HG02642 (cell line): ENCODE data around the gene CCDC87.
"Not testable (repeated sequence)": the region's sequence is repeated elsewhere in the genome, so short reads cannot be mapped to it uniquely, and the experiment has no call there.

Source experiments
- ATAC-seq: cut with Tn5 transposase; IDR thresholded peaks from one replicate; pipeline ENCODE4 v1.9.1; 2021; ENCODE audit warnings: mild to moderate bottlenecking; ENCODE audit not compliant: unreplicated experiment, poor library complexity

The CCDC87 gene

GRCh38 chr11:66592457-66593302, at the start of gene CCDC87, which contains the start of gene CCS:
CCDC87 (minus strand) TSS chr11:66593063; CDS start chr11:66593015, 48 bp downstream.
CCS (plus strand) TSS chr11:66593185; CDS start chr11:66593262, 77 bp downstream.
- peak; percentile 93 for ATAC-seq

DNA sequence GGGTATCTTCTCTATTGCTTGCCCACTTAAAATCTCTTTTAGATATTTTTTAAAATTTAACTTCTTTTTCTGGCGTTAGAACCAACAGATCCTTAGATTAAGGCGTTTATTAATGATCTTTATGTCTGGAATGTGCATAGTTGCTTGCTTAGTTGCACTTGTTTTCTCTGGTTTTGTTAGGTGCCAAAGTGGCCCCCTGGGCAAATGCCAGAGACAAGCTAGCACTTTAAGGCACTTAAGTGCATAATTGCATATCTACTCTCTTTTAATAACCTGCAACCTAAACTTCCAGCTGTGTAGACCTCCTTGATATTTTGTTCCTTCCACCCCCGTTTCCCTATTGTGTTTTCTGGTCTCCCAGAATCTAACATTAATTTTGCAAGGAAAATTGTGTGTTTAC, 49.0 kb upstream of the CCDC87 start:
- ATAC-seq, result no peak

DNA sequence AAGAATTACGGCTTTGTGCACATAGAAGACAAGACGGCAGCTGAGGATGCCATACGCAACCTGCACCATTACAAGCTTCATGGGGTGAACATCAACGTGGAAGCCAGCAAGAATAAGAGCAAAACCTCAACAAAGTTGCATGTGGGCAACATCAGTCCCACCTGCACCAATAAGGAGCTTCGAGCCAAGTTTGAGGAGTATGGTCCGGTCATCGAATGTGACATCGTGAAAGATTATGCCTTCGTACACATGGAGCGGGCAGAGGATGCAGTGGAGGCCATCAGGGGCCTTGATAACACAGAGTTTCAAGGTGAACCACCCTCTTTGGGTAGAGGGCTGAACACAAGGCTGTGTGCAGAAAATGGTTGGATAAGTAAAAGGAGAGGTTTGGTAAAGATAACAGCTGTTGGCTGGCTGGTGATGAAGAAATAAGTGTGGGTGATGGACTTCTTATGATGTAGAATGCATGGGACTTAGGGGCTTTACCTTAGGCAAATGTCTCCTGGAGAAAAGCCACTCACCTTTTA, 47.0 kb upstream of the CCDC87 start:
- not testable (repeated sequence) for ATAC-seq

DNA sequence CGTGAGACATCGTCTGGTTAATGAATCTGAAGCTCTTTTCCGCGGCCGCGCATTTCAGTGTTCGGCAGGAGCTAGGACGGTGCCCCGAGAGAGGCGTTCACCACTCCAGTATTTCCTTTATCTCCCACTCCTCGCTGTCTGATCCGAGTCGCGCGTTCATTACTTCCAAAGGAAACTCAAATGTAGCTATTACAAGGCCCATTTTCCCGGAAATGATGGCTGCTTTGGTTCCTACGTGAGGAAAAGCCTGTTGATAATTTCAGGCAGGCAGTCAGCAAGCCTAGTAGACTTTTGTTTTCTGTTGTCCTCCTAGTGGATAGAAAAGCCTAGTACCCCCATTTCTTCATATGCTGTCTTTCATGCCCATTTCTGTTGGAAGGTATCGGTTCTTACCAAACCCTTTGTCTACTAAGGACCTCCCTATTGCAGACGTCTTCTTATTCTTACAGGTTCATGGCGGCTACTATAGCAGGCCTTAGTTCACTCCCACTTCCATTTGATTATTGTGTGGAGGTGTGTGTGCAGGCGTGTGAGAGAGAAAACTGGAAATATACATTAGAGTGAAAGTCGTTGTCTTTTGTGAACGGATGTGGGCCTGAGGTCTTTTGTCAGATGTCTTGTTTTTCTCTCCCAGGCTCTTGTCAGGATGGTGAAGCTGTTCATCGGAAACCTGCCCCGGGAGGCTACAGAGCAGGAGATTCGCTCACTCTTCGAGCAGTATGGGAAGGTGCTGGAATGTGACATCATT, 46.4 kb upstream of the CCDC87 start:
- ATAC-seq, result no peak

GRCh38 chr11:66638177-66639065, 45.6 kb upstream of the CCDC87 start, which contains the start of gene RBM4:
RBM4 (plus strand) TSS chr11:66638703; CDS start chr11:66639712, 1,009 bp downstream.
- peak; percentile 96 for ATAC-seq

DNA sequence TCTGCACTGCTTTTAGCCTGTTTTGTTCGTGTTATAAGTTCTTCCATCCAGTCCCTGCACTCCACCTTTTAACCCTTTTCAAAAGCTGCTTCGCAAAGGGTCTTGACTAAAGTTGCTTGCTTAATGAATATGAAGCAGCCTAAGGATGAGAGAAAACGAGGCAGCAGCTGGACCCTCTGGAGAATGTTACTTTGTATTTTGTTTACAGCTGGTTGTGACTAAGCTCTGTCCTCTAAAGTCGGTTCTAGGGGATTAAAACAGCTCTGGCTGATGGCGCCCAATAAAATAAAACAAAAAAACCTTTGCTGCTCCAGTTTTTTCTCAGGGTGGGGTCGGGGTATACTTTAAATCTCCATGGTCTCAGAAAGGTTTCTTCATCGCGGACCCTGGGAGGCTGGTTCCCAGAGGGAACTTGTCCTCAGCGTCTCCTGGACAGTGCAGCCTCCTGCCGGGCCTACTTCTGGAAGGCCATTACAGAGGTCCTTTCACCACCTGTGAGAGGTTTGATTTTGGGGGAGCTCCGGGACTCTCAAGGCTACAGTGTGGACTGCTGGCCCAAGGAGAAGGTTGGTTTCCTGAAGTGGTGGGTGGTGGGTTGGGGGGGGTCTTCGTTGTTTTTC, 44.8 kb upstream of the CCDC87 start:
- ATAC-seq, result no peak

- ATAC-seq, result no peak
Measured at GRCh38 chr11:66636411-66636810, 43.5 kb upstream of the CCDC87 start.

DNA sequence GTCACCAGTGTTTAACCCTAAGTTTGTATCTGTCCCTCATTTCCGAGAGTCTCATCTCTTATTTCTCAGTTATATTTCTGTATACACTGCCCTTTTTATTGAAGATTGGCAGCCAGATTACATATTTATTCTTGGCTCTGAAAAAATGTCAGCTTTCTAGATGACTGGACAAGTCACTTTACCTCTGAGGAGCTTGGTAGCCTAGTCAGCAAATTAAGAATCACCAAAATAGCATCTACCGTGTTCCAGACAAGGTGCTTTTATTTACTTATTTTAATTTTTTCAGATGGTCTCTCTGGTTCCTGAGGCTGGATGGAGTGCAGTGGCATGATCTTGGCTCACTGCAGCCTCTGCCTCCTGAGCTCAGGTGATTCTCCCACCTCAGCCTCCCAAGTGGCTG, 40.1 kb upstream of the CCDC87 start:
- no peak for ATAC-seq

GRCh38 chr11:66631883-66632282, 39.0 kb upstream of the CCDC87 start:
- ATAC-seq, result no peak

GRCh38 chr11:66629356-66629755, 36.5 kb upstream of the CCDC87 start:
- no peak for ATAC-seq

DNA sequence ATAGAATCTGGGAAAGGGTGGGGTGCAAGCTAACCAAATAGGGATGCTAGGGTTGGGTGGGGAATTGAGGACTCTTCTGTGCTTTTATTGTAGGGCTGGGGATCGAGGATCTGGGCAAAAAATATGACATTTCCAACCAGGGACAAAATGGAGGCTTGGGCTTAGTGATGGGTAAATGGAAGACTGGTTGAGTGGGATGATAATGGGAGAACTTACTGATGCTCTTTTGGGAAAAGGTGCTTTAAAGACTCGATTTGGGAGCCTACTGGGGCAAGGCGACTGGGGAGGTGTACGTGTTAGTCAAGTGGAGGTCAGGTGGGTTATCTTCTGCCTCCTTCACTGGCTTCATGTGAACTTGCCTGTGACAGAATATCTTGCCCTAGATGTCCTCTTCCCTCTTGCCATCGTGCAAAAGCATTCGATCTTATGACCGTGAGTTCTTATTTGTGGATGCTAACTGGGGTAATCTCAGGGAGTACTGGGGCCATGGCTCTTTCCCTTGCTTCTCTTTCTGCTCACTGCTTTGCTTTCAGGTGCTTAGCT, 35.3 kb upstream of the CCDC87 start:
- no peak for ATAC-seq

DNA sequence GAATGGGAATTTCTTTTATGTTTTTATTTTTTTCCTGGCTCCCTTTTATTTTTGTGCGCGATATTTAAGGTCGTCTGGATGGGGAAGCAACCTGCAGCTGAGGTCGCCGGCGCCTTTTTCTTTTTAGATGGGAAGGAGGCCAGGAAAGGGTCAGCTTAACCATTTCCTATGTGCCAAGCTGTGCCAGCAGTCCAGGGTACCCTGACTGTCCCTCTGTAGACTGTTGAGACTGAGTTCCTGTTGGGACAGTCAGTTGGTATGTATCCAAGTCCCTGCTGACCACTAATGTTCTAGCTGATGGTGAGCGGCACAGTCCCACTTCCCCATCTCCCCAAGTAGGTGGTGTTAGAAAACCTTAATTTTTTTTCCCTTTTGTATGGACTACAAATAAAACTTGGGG, 34.1 kb upstream of the CCDC87 start:
- ATAC-seq, result no peak

GRCh38 chr11:66626382-66626781, 33.5 kb upstream of the CCDC87 start:
- no peak for ATAC-seq

DNA sequence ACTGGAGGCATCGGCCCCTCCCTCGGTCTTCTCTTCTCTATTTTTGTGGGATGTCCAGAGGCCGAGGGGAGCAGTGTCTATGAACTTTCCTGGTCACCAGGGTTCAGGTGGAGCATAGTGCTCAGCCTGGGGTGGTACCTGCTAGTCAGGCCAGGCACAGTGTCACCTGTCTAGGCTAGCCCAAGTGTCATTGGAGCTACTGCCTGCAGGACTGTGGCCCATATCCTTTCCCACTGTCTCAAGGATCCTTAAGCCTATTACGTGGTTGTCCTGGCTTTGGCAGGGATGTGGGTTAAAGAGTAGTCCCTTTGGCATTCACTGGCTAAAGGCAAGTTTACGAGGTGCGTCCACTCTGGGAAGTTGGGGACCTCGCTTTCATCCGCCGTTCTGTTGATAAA, 32.9 kb upstream of the CCDC87 start:
- ATAC-seq, result no peak

GRCh38 chr11:66625041-66625751, 32.3 kb upstream of the CCDC87 start:
- no peak for ATAC-seq

GRCh38 chr11:66624450-66624849, 31.6 kb upstream of the CCDC87 start:
- no peak for ATAC-seq

DNA sequence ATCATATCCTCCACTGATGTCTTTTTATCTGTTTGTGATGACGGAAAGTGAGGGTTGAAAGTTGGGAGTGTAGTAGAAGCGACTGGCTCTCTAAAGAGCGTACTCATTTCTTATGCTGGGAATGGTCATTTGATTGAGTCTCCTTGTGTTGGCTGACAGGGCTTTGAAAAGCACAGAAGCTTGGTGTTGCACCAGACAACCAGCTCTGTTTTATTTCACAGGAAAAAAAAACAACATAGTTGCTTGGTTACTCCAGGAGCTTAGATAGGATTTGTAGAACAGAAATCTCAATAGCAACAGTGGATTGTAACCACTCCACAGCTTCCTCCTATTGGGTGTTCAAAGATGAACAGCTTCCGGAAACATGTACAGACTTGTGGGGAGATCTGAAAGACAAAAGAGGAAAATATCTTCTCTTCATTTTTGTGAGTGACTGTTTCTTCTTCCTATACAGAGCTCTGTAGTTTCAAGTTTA, 26.3 kb upstream of the CCDC87 start:
- ATAC-seq, result no peak

GRCh38 chr11:66617155-66617834, 24.4 kb upstream of the CCDC87 start:
- ATAC-seq, result no peak
